ENCODE results near the gene ZNF365.

Gene ZNF365

GRCh38 chr10:62333135-62333889, 40.9 kb upstream of the ZNF365 start:
- no peaks in the 10 kb centered on the region for H3K27me3 ChIP-seq
- DNase-seq = no peak
- intact Hi-C loops (cut with DNase I; ENCODE audit: low total_unique reads) = no loop called here
- H3K9me3 ChIP-seq = no peaks in the 10 kb centered on the region
- no peaks in the 10 kb centered on the region for H3K36me3 ChIP-seq
- H3K4me1 ChIP-seq = no peaks in the 10 kb centered on the region
- H3K4me3 ChIP-seq = no peak overlapping the region
- TF ChIP-seq CTCF (IDR thresholded peaks at IDR 0.05) = no peak
- no peak overlapping the region for H3K27ac ChIP-seq

- H3K4me3 ChIP-seq = no peak overlapping the region
- intact Hi-C loops (cut with DNase I; ENCODE audit: low total_unique reads) = no loop called here
- TF ChIP-seq CTCF (IDR thresholded peaks at IDR 0.05) = no peak
- no peak for DNase-seq
- H3K9me3 ChIP-seq = no peaks in the 10 kb centered on the region
- H3K27me3 ChIP-seq = no peaks in the 10 kb centered on the region
- H3K4me1 ChIP-seq = no peaks in the 10 kb centered on the region
- H3K27ac ChIP-seq = no peak overlapping the region
- H3K36me3 ChIP-seq = no peaks in the 10 kb centered on the region
Observed at GRCh38 chr10:62333988-62334682, 40.0 kb upstream of the ZNF365 start.

GRCh38 chr10:62335326-62335725, 38.8 kb upstream of the ZNF365 start:
- TF ChIP-seq CTCF (IDR thresholded peaks at IDR 0.05) = no peak
- intact Hi-C loops (cut with DNase I; ENCODE audit: low total_unique reads) = no loop called here
- Histone ChIP-seq H3K9me3 (no peaks in the 10 kb centered on the region), H3K36me3 (no peaks in the 10 kb centered on the region), H3K4me3 (no peak overlapping the region), H3K27me3 (no peaks in the 10 kb centered on the region), H3K27ac (no peak overlapping the region), H3K4me1 (no peaks in the 10 kb centered on the region)
- no peak for DNase-seq

GRCh38 chr10:62336404-62336803, 37.8 kb upstream of the ZNF365 start:
- peaks cover 0 to 6% (median 0%) of the 10 kb centered on the region in 3 donors for H3K9me3 ChIP-seq
- no peak for DNase-seq
- TF ChIP-seq CTCF (IDR thresholded peaks at IDR 0.05) = no peak

GRCh38 chr10:62341419-62341818, 32.8 kb upstream of the ZNF365 start:
- TF ChIP-seq CTCF (IDR thresholded peaks at IDR 0.05) = no peak
- H3K4me3 ChIP-seq = no peak overlapping the region
- peaks cover 0 to 16% (median 1%) of the 10 kb centered on the region in 3 donors for H3K9me3 ChIP-seq
- H3K4me1 ChIP-seq = no peaks in the 10 kb centered on the region
- no peak for DNase-seq
- H3K36me3 ChIP-seq = no peaks in the 10 kb centered on the region
- intact Hi-C loops (cut with DNase I; ENCODE audit: low total_unique reads) = no loop called here
- H3K27ac ChIP-seq = no peak overlapping the region
- H3K27me3 ChIP-seq = no peaks in the 10 kb centered on the region

More at GRCh38 chr10:62336404-62336803, 37.8 kb upstream of the ZNF365 start:
- H3K36me3 ChIP-seq = no peaks in the 10 kb centered on the region
- H3K4me1 ChIP-seq = no peaks in the 10 kb centered on the region
- H3K4me3 ChIP-seq = no peak overlapping the region
- intact Hi-C loops (cut with DNase I; ENCODE audit: low total_unique reads) = no loop called here
- no peak overlapping the region for H3K27ac ChIP-seq
- no peaks in the 10 kb centered on the region for H3K27me3 ChIP-seq

All from tibial artery (tissue), 4 donors.